ENCODE data around the gene RAP2A.

RAP2A gene

DNA sequence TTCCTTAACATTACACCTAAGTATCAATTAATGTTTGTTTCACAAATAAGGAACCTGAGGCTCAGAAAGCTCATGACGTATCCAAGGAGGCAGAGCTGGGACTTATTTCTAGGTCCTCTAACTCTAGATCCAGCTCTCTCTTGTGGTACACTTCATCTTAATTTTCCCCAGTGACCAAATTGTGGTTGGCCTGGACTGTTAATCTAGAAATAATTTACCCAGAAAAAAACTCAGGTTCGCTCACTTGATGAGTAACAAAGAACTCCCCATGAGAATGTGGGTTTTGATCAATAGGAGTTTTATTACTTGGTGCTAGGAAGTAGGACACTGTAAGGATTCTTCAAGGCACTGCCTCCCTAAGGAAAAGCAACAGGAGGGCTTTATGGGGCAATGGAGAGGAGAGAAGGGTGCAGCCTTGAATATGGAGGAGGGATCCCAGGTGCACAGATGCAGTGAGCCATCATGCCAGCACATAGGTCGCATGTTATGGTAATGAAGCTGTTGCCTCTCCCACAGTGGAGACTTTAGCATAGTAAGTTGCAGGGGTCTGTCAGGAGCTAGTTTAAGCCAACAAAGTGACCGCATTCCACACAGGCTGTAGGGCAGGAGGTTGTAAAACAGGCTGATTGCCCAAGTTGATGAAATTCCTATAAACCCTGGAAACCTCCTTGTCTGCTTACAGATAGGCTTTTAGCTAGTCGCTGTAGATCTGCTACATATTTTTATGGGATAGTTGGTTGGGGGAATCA lies 14.7 kb downstream of the RAP2A start:
- DNase-seq (ENCODE audit: low spot score) = no peak

DNA sequence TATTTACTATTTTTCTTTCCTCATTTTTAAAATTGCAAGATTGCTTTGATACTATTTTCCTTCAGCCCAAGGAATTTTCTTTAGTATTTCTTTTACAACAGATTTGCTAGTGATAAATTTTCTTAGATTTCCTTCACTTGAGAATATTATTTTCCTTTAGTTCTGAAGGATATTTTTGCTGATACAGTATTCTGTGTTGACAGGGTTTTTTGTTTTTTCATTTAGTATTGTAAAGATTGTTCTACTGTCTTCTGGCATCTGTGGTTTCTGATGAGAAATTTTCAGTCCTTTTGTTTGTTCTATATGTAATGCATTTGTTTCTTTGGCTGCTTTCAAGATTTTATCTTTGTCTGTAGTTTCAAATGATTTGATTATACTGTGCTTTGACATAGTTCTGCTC lies 20.7 kb downstream of the RAP2A start:
- DNase-seq (ENCODE audit: low spot score) = no peak

DNA sequence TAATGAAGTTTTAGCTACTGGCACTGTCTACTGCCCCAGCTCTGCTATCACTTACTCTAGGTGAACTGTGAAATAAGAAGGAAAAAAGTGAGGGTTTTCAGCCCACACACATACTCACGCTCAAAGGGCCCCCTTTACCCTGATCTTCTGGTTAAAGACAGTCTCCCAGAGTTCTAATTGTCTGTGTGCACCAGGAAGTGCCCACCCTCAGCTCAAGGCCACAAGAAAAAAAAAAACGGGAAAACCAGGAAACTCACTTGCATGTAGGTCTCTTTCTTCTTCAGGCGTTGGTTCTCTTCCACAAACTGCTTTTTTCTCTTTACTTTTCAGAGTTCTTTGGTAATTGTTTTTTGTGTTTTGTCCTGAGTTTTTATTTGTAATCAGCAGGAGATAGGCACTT lies 22.1 kb downstream of the RAP2A start:
- no peak for DNase-seq (ENCODE audit: low spot score)

DNA sequence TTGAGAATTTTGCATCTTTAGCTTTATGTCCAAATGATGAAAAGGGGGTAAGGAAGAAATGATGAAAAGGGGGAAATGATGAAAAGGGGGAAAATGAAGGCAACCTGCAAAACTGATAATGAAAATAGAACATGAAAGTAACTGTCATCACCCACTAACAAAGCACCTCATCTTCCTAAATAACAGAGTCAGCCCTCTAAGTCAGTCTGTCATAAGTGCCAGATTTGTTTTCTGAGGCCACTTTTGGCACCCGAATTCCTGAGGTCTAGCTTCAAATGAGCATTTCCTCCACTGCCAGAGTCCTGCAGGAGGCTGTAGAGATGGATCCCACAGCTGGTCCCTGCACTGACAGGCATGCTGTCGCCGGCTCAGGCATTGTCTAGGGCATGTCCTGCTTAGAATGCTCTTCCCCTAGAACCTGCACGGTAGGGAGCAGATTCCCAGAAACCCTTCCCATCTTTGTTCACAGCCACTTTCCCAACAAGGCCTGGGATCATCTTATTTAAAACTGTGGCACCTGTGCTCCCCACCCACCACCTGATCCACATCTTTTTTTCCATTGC lies 25.3 kb downstream of the RAP2A start:
- DNase-seq (ENCODE audit: low spot score) = no peak

DNA sequence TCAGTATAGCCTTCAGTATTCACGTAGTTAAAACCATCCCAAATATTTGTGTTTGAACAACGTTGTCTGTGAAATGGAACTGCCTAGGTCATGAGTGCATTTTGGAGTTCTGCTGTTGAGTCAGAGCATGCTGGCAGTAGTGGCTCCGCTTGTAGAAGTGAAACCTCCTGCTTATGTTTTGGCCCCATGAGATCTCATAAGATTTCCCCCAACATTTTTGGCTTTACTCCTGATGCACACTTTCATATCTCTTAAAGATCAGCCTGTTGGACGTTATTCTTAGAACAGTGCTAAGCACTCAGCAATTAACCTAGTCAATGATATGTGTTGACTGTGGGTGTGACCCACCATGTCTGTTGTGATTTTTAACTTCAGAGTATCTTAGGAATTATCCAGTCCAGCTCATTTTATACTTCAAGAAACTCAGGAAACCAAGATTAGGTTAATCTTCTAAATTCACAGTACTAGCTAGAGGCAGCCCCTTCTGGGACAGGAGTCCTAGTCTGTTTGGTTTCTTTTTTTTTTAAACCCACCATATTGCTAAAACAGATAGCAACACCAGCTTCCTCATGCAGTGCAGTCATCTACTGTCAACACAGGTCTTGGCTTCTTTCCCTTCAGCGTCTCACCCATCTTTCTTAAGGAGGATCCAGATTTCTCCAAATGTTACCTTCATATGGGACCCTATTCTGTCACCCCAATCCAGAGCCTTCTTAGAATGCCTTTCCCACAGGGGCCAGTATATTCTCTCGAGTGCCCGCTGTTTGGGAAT lies 26.2 kb downstream of the RAP2A start:
- DNase-seq (ENCODE audit: low spot score) = no peak

DNA sequence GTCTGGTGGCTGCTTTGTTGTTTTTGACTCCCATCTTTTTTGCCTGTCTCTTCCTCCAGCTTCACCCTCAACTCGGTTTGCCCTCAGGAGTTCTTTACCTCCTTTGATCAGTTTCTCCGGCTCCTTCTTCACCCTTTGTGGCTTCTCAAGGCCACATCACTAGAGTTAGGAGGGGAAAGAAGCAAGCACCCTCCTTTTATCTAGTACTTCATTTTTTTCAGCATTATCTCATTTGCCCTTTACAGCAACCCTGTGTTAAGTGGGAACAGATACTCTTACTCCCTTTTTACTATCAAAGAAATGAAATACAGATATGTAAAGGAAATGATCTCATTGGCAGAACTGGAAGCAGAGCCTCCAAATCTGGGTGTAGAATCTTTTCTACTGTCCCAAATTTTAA lies 26.9 kb downstream of the RAP2A start:
- no peak for DNase-seq (ENCODE audit: low spot score)

DNA sequence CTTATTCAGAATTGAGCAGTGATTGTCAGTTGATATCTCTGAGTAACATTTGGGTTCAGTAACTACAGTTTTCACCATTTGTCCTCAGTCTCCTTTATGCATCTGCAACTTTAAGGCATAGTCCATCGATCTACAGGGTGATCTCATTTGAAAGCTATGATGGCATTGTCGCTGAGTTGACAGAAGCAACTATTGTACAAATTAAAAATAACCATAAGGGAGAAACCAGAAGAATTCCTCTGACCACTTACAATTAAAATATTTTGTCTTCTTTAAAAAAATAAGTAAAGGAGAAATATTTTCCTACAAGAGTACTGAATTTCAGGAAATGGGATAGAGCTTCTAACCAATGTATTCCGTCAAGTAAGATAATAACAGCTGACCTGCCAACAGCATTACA lies 30.6 kb downstream of the RAP2A start:
- peak; percentile 8 for DNase-seq (ENCODE audit: low spot score)

DNA sequence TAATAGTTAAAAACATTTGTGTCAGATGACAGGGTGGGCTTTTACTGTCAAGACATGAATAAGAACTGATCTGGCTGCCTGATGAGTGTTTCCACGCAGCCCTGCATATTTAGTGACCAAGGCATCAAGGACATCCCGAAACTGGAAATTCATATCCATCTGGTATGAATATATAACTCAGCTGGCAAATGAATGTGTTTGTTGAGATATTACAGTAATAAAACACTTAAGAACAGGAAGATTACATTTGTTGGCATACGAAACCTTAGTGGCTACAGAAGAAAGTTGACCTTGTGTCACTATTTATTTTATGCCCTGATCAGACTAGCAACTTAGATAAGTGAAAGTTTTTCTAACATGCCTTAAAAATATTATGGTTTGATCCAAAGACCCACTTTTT lies 32.8 kb downstream of the RAP2A start:
- DNase-seq (ENCODE audit: low spot score) = no peak

DNA sequence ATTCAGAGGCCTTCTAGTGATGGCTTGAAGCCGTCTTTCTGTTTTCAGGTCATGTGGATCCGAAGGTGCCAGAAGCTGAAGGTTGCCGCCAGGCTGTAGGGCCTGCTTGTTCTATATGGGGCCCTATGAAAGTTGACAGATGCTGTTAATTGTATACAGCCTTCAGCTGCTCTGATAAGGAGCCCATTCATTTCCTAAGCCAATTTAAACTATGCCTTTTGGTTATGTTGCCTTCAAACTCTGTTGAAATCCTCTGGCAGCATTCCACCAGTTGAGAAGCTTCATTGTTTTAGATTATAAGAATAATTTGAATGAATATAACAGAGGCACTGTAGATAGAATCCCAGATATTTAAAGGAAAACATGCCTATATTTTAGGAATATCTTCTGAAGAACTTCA lies 34.4 kb downstream of the RAP2A start:
- no peak for DNase-seq (ENCODE audit: low spot score)

DNA sequence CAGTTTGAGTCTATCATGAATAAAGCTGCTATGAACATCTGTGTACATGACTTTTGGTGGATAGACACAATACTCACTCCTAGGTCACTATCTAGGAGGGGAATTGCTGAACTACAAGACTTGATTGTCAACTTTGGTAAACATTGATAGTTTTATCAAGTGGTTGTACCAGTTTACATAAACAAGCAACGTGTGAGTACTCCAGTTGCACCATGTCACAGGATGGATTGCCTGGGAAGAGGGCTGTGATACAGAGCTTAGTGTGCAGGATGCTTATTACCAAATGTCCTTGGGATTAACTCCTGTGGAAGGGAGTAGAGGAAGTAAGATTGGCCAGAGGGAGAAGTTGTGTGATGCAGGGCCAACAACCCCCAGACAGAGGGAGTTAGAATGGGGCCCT lies 37.7 kb downstream of the RAP2A start:
- no peak for DNase-seq (ENCODE audit: low spot score)

DNA sequence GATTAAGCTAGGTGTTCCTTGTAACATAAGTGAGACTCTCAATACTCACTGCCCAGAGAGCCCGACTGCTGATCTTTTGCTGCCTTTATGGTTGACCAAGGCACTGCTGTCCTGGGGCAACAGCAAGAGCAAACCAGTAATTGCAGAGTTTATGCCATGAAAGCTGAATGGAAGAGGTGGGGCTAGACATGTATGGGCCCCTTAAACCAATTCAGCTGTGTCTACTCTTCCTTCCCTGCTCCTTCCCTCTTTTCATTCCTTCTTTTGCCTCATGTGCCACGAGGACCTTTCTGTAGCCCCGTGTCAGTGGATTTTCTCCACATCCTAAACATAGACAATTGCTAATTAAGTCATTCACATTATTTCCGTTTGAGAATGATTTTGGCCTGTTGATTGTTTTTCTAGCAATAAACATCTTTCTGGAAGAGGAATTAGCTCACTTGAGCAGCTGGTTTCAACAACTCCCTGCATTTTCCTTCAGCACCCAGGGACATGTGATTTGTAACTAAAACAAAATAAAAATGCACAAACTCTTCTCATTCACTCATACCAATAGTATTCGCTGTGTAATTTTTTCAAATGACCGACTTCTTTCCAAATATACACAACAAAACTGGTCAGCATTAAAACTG lies 40.5 kb downstream of the RAP2A start:
- no peak for DNase-seq (ENCODE audit: low spot score)

DNA sequence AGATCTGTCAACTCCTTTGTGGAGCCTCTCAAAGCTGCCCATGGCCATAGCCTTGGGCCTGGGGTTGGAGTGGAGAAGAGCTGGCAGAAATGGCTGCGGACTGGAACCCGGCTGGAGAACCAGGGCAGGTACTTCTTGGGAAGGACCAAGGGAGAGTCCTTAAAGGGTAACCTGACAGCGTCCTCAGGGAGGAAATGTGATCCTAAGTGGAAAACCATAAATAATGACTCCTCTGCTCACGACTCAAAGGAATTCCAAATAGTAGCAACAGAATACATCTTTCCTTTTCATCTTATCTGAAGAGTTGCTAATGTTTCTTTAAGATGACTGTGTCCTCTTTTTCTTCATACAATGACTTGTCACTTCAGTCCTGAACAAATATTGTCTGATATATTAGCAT lies 41.0 kb downstream of the RAP2A start:
- no peak for DNase-seq (ENCODE audit: low spot score)

DNA sequence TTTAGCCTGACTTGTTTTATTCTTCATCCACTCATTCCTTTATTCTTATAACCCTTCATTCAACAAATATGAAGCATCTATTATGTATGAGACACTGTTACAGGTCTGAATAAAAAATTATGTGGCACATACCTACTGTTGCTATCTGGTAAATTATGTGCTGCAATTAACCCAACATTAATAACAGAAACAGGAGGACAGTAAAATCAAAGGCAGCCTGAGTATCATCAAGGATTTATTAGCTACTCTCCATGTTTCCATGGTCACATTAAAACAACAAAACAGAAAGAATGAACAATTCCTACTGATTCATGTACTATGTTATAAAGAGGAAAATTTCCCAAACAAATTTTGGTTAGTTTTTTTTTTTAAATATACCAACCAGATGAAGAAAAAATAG lies 43.9 kb downstream of the RAP2A start:
- DNase-seq (ENCODE audit: low spot score) = no peak

DNA sequence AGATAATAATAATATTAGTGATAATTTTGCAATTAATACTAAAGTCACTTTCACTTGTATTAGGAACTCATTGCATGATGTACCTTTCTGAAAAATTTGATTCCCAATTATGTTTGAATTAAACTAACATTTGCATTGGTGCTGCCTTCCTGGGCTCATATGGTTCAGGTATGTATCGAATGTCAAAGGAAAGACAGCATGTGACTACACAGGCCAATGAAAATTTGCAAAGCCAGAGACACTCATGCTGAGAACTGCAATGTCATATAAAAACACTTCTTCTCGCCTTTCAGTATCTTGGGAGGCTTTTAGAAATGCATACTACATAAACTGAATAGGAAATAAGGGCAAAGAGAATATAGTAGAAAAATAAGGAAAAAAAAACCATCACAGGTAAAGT lies 44.3 kb downstream of the RAP2A start:
- no peak for DNase-seq (ENCODE audit: low spot score)

DNA sequence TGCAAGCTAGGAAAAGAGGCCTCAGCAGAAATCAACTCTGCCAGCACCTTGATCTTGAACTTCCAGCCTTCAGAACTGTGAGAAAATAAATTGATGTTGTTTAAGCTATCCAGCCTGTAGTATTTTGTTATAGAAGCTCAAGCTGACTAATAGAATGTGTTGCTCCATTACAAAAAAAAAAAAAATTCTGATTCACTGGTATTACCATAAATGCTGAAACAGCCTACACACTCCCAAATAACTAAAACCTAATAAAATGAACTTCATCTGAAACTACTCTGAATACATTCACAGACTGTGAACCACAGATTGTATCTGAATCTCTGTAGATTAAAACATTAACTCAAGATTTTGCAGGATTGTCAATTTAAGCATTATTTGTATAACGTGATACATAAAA lies 49.5 kb downstream of the RAP2A start:
- DNase-seq (ENCODE audit: low spot score) = no peak

DNA sequence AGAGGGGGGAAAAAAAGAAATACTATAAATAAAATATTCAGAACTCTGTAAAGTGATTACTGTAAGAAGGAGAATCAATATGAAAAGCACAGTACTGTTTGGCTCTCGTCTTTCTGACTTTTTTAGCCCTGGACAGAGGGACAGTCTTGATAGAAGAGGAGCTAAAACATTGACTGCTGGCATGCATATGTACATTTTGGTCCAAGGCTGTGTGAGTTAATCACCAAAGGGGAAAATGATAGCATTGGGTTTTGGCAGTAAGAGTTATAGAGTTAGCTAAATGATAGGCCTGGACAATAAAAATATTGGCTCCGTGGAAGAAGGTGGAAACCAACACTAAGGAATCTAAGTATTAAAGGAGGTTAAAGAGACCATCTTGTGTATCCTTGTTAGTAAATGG lies 50.3 kb downstream of the RAP2A start:
- no peak for DNase-seq (ENCODE audit: low spot score)

DNA sequence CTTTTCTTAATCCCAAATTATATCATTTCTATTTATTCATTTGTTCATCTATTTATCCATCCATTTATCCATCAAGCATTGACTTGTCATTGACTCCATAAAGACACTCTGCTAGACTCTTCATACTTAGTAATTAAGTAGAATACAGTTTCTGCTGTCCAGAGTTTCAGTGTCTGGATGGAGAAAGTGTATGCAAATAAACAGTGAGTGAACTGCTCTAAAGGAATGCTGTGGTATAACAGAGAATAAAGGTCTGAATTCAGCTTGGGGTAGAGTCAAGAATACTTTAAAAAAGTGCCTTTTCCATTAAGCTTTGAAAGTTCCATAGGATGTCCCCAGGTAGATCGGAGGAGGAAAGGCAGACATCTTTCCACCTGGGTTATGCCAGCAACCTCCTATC lies 51.4 kb downstream of the RAP2A start:
- no peak for DNase-seq (ENCODE audit: low spot score)

DNA sequence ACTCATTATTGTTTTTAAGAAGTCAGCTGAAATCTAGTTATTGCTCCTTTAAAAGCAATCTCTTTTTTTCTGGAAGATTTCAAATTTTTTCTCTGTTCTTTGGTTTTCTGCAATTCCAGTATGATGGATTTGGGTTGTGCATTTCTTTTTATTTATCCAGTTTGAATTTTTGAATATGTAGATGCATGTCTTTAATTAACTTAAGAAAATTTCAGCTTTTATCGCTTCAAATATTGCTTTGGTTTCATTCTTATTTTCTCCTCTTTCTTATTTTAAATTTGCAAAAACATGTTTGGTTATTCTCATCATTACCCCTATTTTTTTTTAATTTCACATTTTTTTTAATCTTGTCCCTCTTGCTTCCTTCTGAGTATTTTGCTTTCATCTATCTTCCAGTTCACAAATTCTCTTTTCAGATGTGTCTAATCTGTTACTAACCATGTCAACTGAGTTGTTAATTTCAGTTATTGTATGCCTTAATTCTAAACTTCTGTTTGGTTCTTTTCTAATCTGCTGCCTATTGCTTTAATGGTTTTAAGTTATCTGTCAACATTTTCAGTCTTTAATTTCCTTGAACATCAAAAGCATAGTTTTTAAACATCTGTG lies 56.8 kb downstream of the RAP2A start:
- DNase-seq (ENCODE audit: low spot score) = no peak

DNA sequence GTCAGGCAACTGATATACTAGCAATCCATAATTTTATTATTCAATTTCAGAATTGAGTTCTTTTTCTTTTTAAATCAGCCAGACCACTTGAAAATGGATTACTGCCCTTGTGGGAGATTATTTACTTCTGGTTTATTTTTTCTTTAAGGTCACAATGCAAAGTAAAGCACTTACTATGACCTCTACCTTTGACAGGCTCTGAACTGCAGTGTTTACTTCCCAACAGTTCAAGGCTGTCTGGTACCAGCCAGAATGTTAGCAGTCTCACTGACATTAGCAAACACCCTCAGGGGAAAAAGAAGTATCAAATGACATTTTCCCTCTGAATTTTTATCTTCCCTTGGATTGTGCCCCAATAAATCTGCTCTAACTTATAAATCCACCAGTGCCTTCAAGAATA lies 57.5 kb downstream of the RAP2A start:
- DNase-seq (ENCODE audit: low spot score) = no peak

DNA sequence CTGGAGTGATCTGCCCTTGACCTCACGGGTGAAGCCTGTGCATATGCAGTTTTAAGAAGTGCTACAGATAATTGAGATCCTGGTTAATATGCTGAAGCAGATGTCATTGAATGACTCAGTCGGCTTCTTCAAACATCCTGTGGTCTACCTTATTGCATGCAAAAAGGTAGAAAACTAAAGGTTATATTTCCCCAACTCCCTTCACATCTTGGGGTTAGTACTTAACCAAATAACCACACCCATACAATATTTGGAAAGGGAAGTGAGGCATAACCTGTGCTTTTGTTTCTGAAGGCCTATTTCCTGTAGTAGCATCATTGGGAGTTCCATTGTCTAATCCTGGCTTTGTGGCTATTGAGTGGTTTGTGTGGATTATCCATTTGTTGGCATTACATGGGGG lies 58.3 kb downstream of the RAP2A start:
- no peak for DNase-seq (ENCODE audit: low spot score)

DNA sequence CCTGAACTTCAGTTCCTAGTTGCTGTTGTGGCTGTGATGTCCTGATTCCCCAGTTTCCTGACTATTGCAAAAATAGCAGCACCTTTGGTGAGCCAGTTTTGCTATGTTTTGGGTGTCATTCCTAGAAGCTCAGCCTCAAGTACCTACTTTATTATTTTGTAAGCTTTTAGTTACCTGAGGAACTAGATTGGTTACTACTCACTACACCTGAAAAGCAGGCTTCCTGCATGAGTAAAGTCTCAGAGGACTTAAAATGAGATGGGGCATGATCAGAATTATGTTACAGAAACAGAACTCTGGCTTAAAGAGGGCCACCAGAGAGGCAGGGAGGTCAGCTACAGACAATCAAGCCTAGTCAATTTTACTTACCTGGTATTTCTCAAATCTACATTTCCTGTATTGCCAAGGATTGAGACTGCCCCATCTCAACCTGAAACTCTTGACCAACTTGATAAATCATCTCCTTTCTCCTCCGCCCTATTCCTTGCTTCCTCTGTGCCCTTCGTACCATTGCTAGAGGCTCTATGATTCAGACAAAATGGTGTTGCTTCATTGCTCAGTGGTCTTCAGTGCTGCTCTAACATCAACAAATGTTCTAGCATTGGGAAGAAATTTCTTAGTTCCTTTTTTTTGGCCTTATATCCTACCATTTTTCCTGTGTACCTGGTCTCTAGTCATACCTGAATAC lies 58.9 kb downstream of the RAP2A start:
- DNase-seq (ENCODE audit: low spot score) = no peak

DNA sequence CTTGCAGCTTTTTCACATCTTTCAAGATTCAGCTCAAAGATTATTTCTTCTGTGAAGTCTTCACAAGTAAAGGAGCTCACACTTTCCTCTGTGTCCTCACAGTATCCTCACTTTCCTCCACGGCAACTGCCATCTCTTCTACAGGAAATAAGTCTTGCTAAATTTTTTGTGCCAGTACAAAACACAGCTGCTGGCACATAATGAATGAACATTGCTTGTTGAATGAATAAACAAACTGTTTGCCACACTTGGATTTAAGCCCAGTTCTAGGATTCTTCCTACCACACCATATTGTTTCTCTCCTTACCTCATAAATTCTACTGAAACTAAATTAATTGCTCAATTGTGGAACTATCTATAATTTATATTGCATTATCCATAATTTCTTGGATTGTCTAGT lies 59.5 kb downstream of the RAP2A start:
- no peak for DNase-seq (ENCODE audit: low spot score)
